Activated B cell treated with CpG ODN at 0.5 μM for 24 hours (primary cell): ENCODE results near the gene UBQLN2. TPM values are rescaled to one million over a fixed set of nuclear protein-coding genes. Genes with fewer than 3 reads are reported as not detected.
"Not testable (repeated sequence)": the region's sequence is repeated elsewhere in the genome, so short reads cannot be mapped to it uniquely, and the experiment has no call there.

Experiments used
- ATAC-seq: fragments of 200-7000 bp; cut with Tn5 transposase; one replicate; pipeline ENCODE4 v1.10.0; 2021; ENCODE audit warnings: low read depth, mild to moderate bottlenecking, moderate library complexity
- CTCF ChIA-PET: fragments of 350-600 bp; sonication (Branson Sonifier 250); formaldehyde crosslinking; loops from one replicate; lab custom pipeline; 2021; ENCODE audit warnings: antibody characterized with exemption; lab: Charles Lee
- POLR2A ChIA-PET: fragments of 350-600 bp; sonication (Branson Sonifier 250); formaldehyde crosslinking; loops from one replicate; lab custom pipeline; 2021; ENCODE audit warnings: antibody characterized with exemption; lab: Charles Lee
- DNase-seq: peaks from one replicate; pipeline ENCODE4 v3.0.0; 2022
- H3K27ac Mint-ChIP-seq: one replicate; pipeline ENCODE4 v1.8.0; 2020; ENCODE audit warnings: mixed read lengths
- H3K27me3 Mint-ChIP-seq: one replicate; pipeline ENCODE4 v1.8.0; 2021; ENCODE audit warnings: mixed read lengths
- H3K36me3 Mint-ChIP-seq: one replicate; pipeline ENCODE4 v1.8.0; 2021; ENCODE audit warnings: low read depth, mixed read lengths
- H3K4me1 Mint-ChIP-seq: one replicate; pipeline ENCODE4 v1.8.0; 2021; ENCODE audit warnings: mixed read lengths
- H3K4me3 Mint-ChIP-seq: one replicate; pipeline ENCODE4 v1.8.0; 2020; ENCODE audit warnings: mild to moderate bottlenecking, mixed read lengths
- H3K9me3 Mint-ChIP-seq: one replicate; pipeline ENCODE4 v1.8.0; 2020; ENCODE audit warnings: mixed read lengths
- CTCF ChIP-seq: fragments of 200-600 bp; IDR thresholded peaks from one replicate; pipeline ENCODE4 v1.8.0; 2022; ENCODE audit warnings: antibody characterized with exemption, mild to moderate bottlenecking
- intact Hi-C: fragments of 100-400 bp; cut with micrococcal nuclease; formaldehyde crosslinking; loops from one replicate; pipeline ENCODE4 v1.15.1; 2024
- total RNA-seq: library from RNA; stranded (reverse); gene quantifications from 2 replicates; pipeline ENCODE4 v1.2.3, GENCODE V29; 2022

The UBQLN2 gene
- total RNA-seq, 1 donor from 2014 or later = 26.6 TPM

- H3K9me3 Mint-ChIP-seq = no peaks in the 10 kb centered on the region
- DNase-seq (no peak), ATAC-seq (no peak)
- POLR2A ChIA-PET = no interaction called here
- H3K27ac Mint-ChIP-seq = peak overlapping the region; percentile 46
- CTCF ChIA-PET = no interaction called here
- no peaks in the 10 kb centered on the region for H3K27me3 Mint-ChIP-seq
- H3K4me3 Mint-ChIP-seq = no peak overlapping the region
- no peak for TF ChIP-seq CTCF
- peaks cover 43% of the 10 kb centered on the region for H3K4me1 Mint-ChIP-seq
- intact Hi-C loops = loop anchor here (5.0 to 10.0 kb wide), 5 partner anchors 337 to 1405 kb away; partner anchors contain the start of genes KLF8 and RRAGB
- peaks cover 23% of the 10 kb centered on the region for H3K36me3 Mint-ChIP-seq
Observed at GRCh38 chrX:56569378-56570057, 6.1 kb downstream of the UBQLN2 start.

- Mint-ChIP-seq H3K27ac (no peak overlapping the region), H3K9me3 (no peaks in the 10 kb centered on the region), H3K27me3 (no peaks in the 10 kb centered on the region), H3K4me1 (peaks cover 27% of the 10 kb centered on the region), H3K36me3 (peaks cover 30% of the 10 kb centered on the region), H3K4me3 (no peak overlapping the region)
- TF ChIP-seq CTCF = no peak
- no peak for ATAC-seq
- intact Hi-C loops = no loop called here
- ChIA-PET POLR2A (no interaction called here), CTCF (no interaction called here)
- DNase-seq = no peak
Observed at GRCh38 chrX:56572975-56573374, 9.5 kb downstream of the UBQLN2 start.

DNA sequence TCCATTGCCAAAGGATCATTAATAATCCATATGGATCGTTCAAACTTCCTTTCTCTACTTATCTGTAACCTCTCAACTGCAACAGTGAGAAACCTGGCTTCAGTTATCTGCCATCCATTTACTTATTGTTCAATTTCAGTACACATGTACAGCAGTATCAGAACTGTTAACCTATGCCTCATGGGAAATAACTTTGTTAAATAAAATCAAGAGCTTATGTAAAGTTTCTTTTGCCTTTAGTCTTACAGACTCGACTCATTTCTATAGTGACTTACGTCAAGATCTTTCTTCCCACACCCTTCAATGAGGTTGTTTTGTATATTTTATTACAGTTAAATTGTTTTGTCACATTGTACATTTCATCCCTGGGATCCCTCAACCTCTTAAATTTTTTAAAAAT is 11.4 kb downstream of the UBQLN2 start:
- peaks cover 27% of the 10 kb centered on the region for H3K4me1 Mint-ChIP-seq
- ChIA-PET CTCF (no interaction called here), POLR2A (no interaction called here)
- no peaks in the 10 kb centered on the region for H3K27me3 Mint-ChIP-seq
- intact Hi-C loops = no loop called here
- no peak for ATAC-seq
- no peak for DNase-seq
- no peak overlapping the region for H3K4me3 Mint-ChIP-seq
- H3K36me3 Mint-ChIP-seq = peaks cover 39% of the 10 kb centered on the region
- no peak for TF ChIP-seq CTCF
- H3K27ac Mint-ChIP-seq = no peak overlapping the region
- no peaks in the 10 kb centered on the region for H3K9me3 Mint-ChIP-seq

GRCh38 chrX:56576721-56577120 is 13.3 kb downstream of the UBQLN2 start:
- H3K4me1 Mint-ChIP-seq = peaks cover 30% of the 10 kb centered on the region
- no peak for TF ChIP-seq CTCF
- H3K27me3 Mint-ChIP-seq = no peaks in the 10 kb centered on the region
- intact Hi-C loops = no loop called here
- DNase-seq (no peak), ATAC-seq (no peak)
- no peaks in the 10 kb centered on the region for H3K9me3 Mint-ChIP-seq
- peaks cover 47% of the 10 kb centered on the region for H3K36me3 Mint-ChIP-seq
- H3K27ac Mint-ChIP-seq = no peak overlapping the region
- no peak overlapping the region for H3K4me3 Mint-ChIP-seq
- POLR2A ChIA-PET = no interaction called here
- CTCF ChIA-PET = no interaction called here

GRCh38 chrX:56588397-56589188 is 25.2 kb downstream of the UBQLN2 start:
- H3K27ac Mint-ChIP-seq = no peak overlapping the region
- CTCF ChIA-PET = no interaction called here
- H3K36me3 Mint-ChIP-seq = peaks cover 26% of the 10 kb centered on the region
- peaks cover 7% of the 10 kb centered on the region for H3K4me1 Mint-ChIP-seq
- H3K9me3 Mint-ChIP-seq = peaks cover 3% of the 10 kb centered on the region
- intact Hi-C loops = no loop called here
- no peaks in the 10 kb centered on the region for H3K27me3 Mint-ChIP-seq
- H3K4me3 Mint-ChIP-seq = no peak overlapping the region
- POLR2A ChIA-PET = no interaction called here
- TF ChIP-seq CTCF = no peak
- DNase-seq (no peak), ATAC-seq (no peak)

GRCh38 chrX:56591830-56592229 is 28.4 kb downstream of the UBQLN2 start:
- H3K9me3 Mint-ChIP-seq, POLR2A ChIA-PET: not testable (repeated sequence)
- H3K36me3 Mint-ChIP-seq = peaks cover 45% of the 10 kb centered on the region

More at GRCh38 chrX:56591830-56592229, 28.4 kb downstream of the UBQLN2 start:
- H3K27ac Mint-ChIP-seq, H3K27me3 Mint-ChIP-seq, H3K4me3 Mint-ChIP-seq, intact Hi-C loops, ATAC-seq, CTCF ChIA-PET, DNase-seq: not testable (repeated sequence)
- H3K4me1 Mint-ChIP-seq = peaks cover 28% of the 10 kb centered on the region
